PFSK-1 (cell line): ENCODE data around the gene GTPBP10.

Experiments
- POLR2AphosphoS5 ChIP-seq: IDR thresholded peaks from 2 replicates; pipeline ENCODE4 v1.6.1; 2012; ENCODE audit warnings: low read depth, mild to moderate bottlenecking, control low read depth, low read length, moderate library complexity
- TAF1 ChIP-seq: IDR thresholded peaks from 2 replicates; pipeline ENCODE4 v1.6.1; 2012; ENCODE audit warnings: low read length, control low read depth, borderline replicate concordance; ENCODE audit not compliant: insufficient read depth
- TF ChIP-seq, protein P1 (sequence below), 2 experiments: IDR thresholded peaks; 2 replicates each; pipeline versions ENCODE4 v1.6.1 to v1.8.0; 2011 to 2012; ENCODE audit warnings: low read depth in 2 of 2, low read length in 2 of 2, control low read depth in 1 of 2, inconsistent platforms in 1 of 2, mild to moderate bottlenecking in 1 of 2, moderate library complexity in 1 of 2; ENCODE audit not compliant: insufficient read depth in 1 of 2

DNA sequence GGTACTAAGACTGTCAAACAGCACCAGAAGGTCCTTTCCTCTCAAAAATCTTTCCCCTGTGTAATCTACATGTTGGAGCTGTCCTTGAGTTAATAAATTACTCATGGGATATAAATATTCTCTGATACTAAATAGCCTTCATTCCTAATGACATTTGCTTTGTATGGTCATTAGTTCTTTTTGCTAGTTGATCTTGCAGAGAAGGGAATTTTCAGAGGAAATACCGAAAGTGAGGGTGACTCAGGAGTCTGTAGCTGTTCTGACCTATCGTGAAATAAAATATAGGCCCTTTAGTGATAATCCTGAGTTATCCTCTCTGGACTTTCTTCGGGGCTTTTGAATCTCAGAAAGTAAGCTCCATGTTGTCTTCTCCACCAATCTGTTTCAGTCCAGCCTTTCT, 37.3 kb downstream of the GTPBP10 start:
- TF ChIP-seq POLR2AphosphoS5 (no peak), TAF1 (no peak)
- TF ChIP-seq, protein P1, sequence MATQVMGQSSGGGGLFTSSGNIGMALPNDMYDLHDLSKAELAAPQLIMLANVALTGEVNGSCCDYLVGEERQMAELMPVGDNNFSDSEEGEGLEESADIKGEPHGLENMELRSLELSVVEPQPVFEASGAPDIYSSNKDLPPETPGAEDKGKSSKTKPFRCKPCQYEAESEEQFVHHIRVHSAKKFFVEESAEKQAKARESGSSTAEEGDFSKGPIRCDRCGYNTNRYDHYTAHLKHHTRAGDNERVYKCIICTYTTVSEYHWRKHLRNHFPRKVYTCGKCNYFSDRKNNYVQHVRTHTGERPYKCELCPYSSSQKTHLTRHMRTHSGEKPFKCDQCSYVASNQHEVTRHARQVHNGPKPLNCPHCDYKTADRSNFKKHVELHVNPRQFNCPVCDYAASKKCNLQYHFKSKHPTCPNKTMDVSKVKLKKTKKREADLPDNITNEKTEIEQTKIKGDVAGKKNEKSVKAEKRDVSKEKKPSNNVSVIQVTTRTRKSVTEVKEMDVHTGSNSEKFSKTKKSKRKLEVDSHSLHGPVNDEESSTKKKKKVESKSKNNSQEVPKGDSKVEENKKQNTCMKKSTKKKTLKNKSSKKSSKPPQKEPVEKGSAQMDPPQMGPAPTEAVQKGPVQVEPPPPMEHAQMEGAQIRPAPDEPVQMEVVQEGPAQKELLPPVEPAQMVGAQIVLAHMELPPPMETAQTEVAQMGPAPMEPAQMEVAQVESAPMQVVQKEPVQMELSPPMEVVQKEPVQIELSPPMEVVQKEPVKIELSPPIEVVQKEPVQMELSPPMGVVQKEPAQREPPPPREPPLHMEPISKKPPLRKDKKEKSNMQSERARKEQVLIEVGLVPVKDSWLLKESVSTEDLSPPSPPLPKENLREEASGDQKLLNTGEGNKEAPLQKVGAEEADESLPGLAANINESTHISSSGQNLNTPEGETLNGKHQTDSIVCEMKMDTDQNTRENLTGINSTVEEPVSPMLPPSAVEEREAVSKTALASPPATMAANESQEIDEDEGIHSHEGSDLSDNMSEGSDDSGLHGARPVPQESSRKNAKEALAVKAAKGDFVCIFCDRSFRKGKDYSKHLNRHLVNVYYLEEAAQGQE (IDR thresholded peaks at IDR 0.05; ENCODE audit: insufficient read depth in 1 of 2, low read depth in 2 of 2, low read length in 2 of 2), result no peak
